RWPE2 (cell line): ENCODE data around the gene GH1.

ENCODE experiments used
- ATAC-seq: fragments of 200-7000 bp; cut with Tn5 transposase; 3 replicates; pipeline ENCODE4 v1.9.1; 2021; ENCODE audit warnings: low read depth
- DNase-seq: peaks from one replicate; pipeline ENCODE4 v3.0.0-alpha.2; 2020; ENCODE audit warnings: low spot score
- H3K27ac ChIP-seq: fragments of 450-650 bp; 2 replicates; pipeline ENCODE4 v1.5.1; 2017; ENCODE audit warnings: mild to moderate bottlenecking; ENCODE audit not compliant: poor library complexity, severe bottlenecking
- H3K27me3 ChIP-seq: fragments of 250-450 bp; sonication (Bioruptor Pico); 2 replicates; pipeline ENCODE4 v1.5.1; 2021; ENCODE audit warnings: mild to moderate bottlenecking, moderate library complexity; ENCODE audit not compliant: insufficient read depth, poor library complexity, severe bottlenecking
- H3K36me3 ChIP-seq: fragments of 250-450 bp; sonication (Bioruptor Pico); 2 replicates; pipeline ENCODE4 v1.5.1; 2020; ENCODE audit warnings: low read depth, mild to moderate bottlenecking, moderate library complexity
- H3K4me1 ChIP-seq: fragments of 250-450 bp; sonication (Bioruptor Pico); 2 replicates; pipeline ENCODE4 v1.5.1; 2021; ENCODE audit warnings: mild to moderate bottlenecking, moderate library complexity; ENCODE audit not compliant: insufficient read depth, poor library complexity, severe bottlenecking
- H3K4me3 ChIP-seq: fragments of 250-450 bp; sonication (Bioruptor Pico); 2 replicates; pipeline ENCODE4 v1.5.1; 2021; ENCODE audit warnings: mild to moderate bottlenecking, moderate library complexity; ENCODE audit not compliant: severe bottlenecking
- H3K9me3 ChIP-seq: fragments of 250-450 bp; sonication (Bioruptor Pico); 2 replicates; pipeline ENCODE4 v1.5.1; 2021; ENCODE audit warnings: mild to moderate bottlenecking, moderate library complexity; ENCODE audit not compliant: severe bottlenecking
- CTCF ChIP-seq: fragments of 450-650 bp; IDR thresholded peaks from one replicate; pipeline ENCODE4 v1.5.1; 2017; ENCODE audit warnings: mild to moderate bottlenecking, moderate library complexity; ENCODE audit not compliant: poor library complexity, severe bottlenecking

Gene GH1

GRCh38 chr17:63931981-63932561 is 13.4 kb upstream of the GH1 start, which contains the start of gene CD79B:
TSS of gene CD79B (minus strand) at chr17:63932331. CDS start at chr17:63932261, 70 bp downstream.
- no peak for TF ChIP-seq CTCF
- ATAC-seq = no peak
- Histone ChIP-seq H3K27ac (no peak within 1 kb of the TSS), H3K27me3 (no peaks in the 10 kb centered on the region), H3K4me1 (no peaks in the 10 kb centered on the region), H3K4me3 (no peak within 1 kb of the TSS), H3K9me3 (no peaks in the 10 kb centered on the region), H3K36me3 (no peaks in the 10 kb centered on the region)
- DNase-seq = no peak

- H3K4me3 ChIP-seq = no peak overlapping the region
Observed at GRCh38 chr17:63930951-63931575, 12.4 kb upstream of the GH1 start.

GRCh38 chr17:63929860-63930766 is 11.5 kb upstream of the GH1 start:
- Histone ChIP-seq H3K27me3 (no peaks in the 10 kb centered on the region), H3K36me3 (no peaks in the 10 kb centered on the region), H3K4me3 (no peak overlapping the region), H3K27ac (no peak overlapping the region), H3K9me3 (no peaks in the 10 kb centered on the region), H3K4me1 (no peaks in the 10 kb centered on the region)
- ATAC-seq (peak; percentile 28; the same call in 2 of the 3 replicates), DNase-seq (no peak)
- no peak for TF ChIP-seq CTCF

More at GRCh38 chr17:63930951-63931575, 12.4 kb upstream of the GH1 start:
- H3K4me1 ChIP-seq = no peaks in the 10 kb centered on the region
- H3K27me3 ChIP-seq = no peaks in the 10 kb centered on the region
- no peak overlapping the region for H3K27ac ChIP-seq
- peak; percentile 67 for DNase-seq
- H3K36me3 ChIP-seq = no peaks in the 10 kb centered on the region
- no peaks in the 10 kb centered on the region for H3K9me3 ChIP-seq
- no peak for TF ChIP-seq CTCF
- ATAC-seq = peak; percentile 37; the same call in 1 of the 3 replicates

GRCh38 chr17:63928966-63929695 is 10.5 kb upstream of the GH1 start:
- H3K36me3 ChIP-seq = no peaks in the 10 kb centered on the region
- no peak for DNase-seq
- H3K27me3 ChIP-seq = no peaks in the 10 kb centered on the region
- H3K4me1 ChIP-seq = no peaks in the 10 kb centered on the region
- H3K27ac ChIP-seq = no peak overlapping the region
- H3K9me3 ChIP-seq = no peaks in the 10 kb centered on the region
- TF ChIP-seq CTCF = no peak
- ATAC-seq = no peak
- no peak overlapping the region for H3K4me3 ChIP-seq
